ENCODE measurements around the gene CYP2A7.

GRCh38 chr19:40862333-40862732 is 19.7 kb downstream of the CYP2A7 start:
- TF ChIP-seq CTCF (IDR thresholded peaks at IDR 0.05; ENCODE audit: control extremely low read depth in 1 of 3, insufficient read depth in 1 of 3, low read depth in 1 of 3, low read length in 3 of 3) (no peak), NRF1 (IDR thresholded peaks at IDR 0.05; ENCODE audit: low read depth, low read length) (no peak), POLR2AphosphoS5 (IDR thresholded peaks at IDR 0.05; ENCODE audit: low read depth, low read length) (no peak), GABPA (IDR thresholded peaks at IDR 0.05; ENCODE audit: borderline replicate concordance, insufficient read depth, low read length) (no peak), EP300 (IDR thresholded peaks at IDR 0.05; ENCODE audit: borderline replicate concordance in 1 of 2, low read depth in 2 of 2, low read length in 2 of 2) (no peak), JUND (IDR thresholded peaks at IDR 0.05; ENCODE audit: low read length) (no peak), CBX5 (IDR thresholded peaks at IDR 0.05; ENCODE audit: low read depth, low read length) (no peak), EGR1 (IDR thresholded peaks at IDR 0.05; ENCODE audit: borderline replicate concordance, low read depth, low read length) (no peak), SAP30 (IDR thresholded peaks at IDR 0.05; ENCODE audit: insufficient read depth, insufficient replicate concordance, low read length) (no peak), SIN3A (conservative IDR thresholded peaks at IDR 0.05 in 1 of 2, IDR thresholded peaks at IDR 0.05 in 1 of 2; ENCODE audit: low read depth in 1 of 2, low read length in 2 of 2) (no peak), POLR2A (IDR thresholded peaks at IDR 0.05; ENCODE audit: control extremely low read depth in 1 of 2, low read depth in 2 of 2, low read length in 2 of 2) (no peak)
